ENCODE data around the gene LEPROT. TPM values are rescaled to one million over a fixed set of nuclear protein-coding genes. Genes with fewer than 3 reads are reported as not detected.

Gene LEPROT
- total and polyA plus RNA-seq, 2 experiments from 2014 or later = 22.9 to 24.9 TPM

- no peak for TF ChIP-seq ZNF462 (CRISPR knock-in tag; IDR thresholded peaks at IDR 0.05)
These were observed 15.5 kb downstream of the LEPROT start (continued) for GRCh38 chr1:65435987-65436386.

- H4K20me1 ChIP-seq (replicated peaks; ENCODE audit: insufficient read depth) = no peaks in the 10 kb centered on the region
- no peaks in the 10 kb centered on the region for H3K79me2 ChIP-seq (replicated peaks; ENCODE audit: insufficient read depth)
- H3K36me3 ChIP-seq (ENCODE audit: insufficient read depth) = no peaks in the 10 kb centered on the region
- no peaks in the 10 kb centered on the region for H3K27me3 ChIP-seq (ENCODE audit: insufficient read depth)
- H3K4me2 ChIP-seq = no peak overlapping the region
- no peak overlapping the region for H3K27ac ChIP-seq (ENCODE audit: low read depth)
- H3K4me3 ChIP-seq = no peak overlapping the region
- Mint-ChIP-seq H3K27me3 (ENCODE audit: insufficient read depth, low read depth, poor library complexity) (peaks cover 2% of the 10 kb centered on the region), H3K4me1 (peaks cover 35% of the 10 kb centered on the region), H3K27ac (no peak overlapping the region), H3K36me3 (ENCODE audit: low read depth) (peaks cover 15% of the 10 kb centered on the region; the same call in 2 of the 3 replicates), H3K4me3 (no peak overlapping the region), H3K9me3 (peaks cover 13% of the 10 kb centered on the region)
- H3F3A ChIP-seq (replicated peaks; ENCODE audit: low read depth) = no peaks in the 10 kb centered on the region
- no peaks in the 10 kb centered on the region for H3K9me2 ChIP-seq (ENCODE audit: insufficient read depth)
- no peak overlapping the region for H2AFZ ChIP-seq
- ATAC-seq = no peak
- H3K4me1 ChIP-seq (ENCODE audit: insufficient read depth) = peaks cover 26% of the 10 kb centered on the region
- DNase-seq (ENCODE audit: low spot score) = no peak
- TF ChIP-seq REST (IDR thresholded peaks at IDR 0.05; ENCODE audit: unreplicated experiment) (no peak), STAT1 (IDR thresholded peaks at IDR 0.05; ENCODE audit: unreplicated experiment) (no peak), JUNB (IDR thresholded peaks at IDR 0.05; ENCODE audit: unreplicated experiment) (no peak), ETS1 (IDR thresholded peaks at IDR 0.05) (no peak), EZH2 (IDR thresholded peaks at IDR 0.05; ENCODE audit: low read depth, unreplicated experiment) (no peak), CREB1 (CRISPR knock-in tag; IDR thresholded peaks at IDR 0.05; ENCODE audit: low read depth) (no peak), EZH2phosphoT487 (IDR thresholded peaks at IDR 0.05; ENCODE audit: unreplicated experiment) (no peak), POLR2AphosphoS5 (IDR thresholded peaks at IDR 0.05; ENCODE audit: low read depth) (no peak), NANOG (IDR thresholded peaks at IDR 0.05; ENCODE audit: borderline replicate concordance) (no peak), ZNF331 (CRISPR knock-in tag; IDR thresholded peaks at IDR 0.05; ENCODE audit: low read depth) (no peak), ZNF114 (CRISPR knock-in tag; IDR thresholded peaks at IDR 0.05) (no peak)
These were observed 17.1 kb downstream of the LEPROT start for GRCh38 chr1:65437616-65438015.
